HG03571 (cell line): ENCODE data around the gene HK2.
"Not testable (repeated sequence)": the region's sequence is repeated elsewhere in the genome, so short reads cannot be mapped to it uniquely, and the experiment has no call there.

Experiments used
- ATAC-seq: cut with Tn5 transposase; IDR thresholded peaks from one replicate; pipeline ENCODE4 v1.9.1; 2021; ENCODE audit not compliant: unreplicated experiment

Gene HK2

DNA sequence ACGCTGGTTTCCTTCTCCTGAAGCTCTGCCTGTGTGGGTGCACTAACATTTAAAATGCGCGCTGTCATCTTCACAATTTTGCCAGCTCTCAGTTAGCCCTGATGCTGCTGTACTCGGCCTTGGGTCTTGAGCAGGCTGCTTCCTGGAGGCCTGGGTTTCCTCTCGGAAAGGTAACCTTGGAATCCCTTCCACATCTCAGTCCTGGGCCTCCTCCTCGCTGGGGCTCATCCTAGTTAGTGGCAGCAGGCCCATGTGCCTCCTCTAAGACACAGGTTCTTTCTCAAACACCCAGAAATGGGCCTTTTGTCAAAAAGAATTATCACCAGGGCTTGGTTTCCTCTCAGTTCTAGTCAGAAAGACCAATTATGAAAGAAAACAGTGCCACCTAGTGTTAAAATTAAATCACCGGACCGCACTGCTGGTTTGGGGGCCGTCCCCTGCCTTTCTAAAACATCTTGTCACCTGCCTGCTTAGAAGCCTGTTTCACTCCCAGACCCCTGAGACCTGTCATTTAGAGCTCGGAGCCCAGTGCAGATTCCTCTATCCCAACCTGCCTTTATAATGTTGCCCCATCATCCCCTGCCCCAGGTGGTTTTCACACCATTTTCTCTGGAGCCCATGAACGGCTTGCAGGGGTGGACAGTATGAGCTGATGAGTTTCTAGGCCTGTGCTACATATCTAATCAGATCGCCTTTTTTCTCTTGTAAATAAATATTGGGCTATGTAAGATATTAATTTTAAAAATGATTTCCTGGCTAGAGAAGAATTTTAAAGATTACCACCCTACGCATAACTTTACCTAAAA is 42.4 kb downstream of the HK2 start:
- ATAC-seq = no peak

DNA sequence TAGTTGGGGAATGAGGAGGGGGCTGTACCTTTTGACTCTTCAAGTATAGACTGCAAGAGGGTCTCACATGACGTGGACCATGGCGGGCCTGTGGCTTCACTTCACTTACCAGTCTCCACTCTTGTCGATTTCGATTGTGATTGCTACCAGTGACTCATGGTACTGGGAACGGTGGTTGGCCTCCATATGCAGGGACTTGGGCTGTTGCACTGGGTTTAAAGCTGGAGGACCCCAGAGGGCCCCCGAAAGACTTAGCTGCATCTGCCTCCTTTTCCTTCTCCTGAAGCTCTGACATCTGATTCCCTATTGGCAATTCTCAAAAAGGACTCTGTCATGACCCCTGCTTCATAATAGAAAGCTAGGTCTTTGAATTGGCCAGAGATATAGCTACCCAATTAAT is 43.4 kb downstream of the HK2 start:
- ATAC-seq = no peak

DNA sequence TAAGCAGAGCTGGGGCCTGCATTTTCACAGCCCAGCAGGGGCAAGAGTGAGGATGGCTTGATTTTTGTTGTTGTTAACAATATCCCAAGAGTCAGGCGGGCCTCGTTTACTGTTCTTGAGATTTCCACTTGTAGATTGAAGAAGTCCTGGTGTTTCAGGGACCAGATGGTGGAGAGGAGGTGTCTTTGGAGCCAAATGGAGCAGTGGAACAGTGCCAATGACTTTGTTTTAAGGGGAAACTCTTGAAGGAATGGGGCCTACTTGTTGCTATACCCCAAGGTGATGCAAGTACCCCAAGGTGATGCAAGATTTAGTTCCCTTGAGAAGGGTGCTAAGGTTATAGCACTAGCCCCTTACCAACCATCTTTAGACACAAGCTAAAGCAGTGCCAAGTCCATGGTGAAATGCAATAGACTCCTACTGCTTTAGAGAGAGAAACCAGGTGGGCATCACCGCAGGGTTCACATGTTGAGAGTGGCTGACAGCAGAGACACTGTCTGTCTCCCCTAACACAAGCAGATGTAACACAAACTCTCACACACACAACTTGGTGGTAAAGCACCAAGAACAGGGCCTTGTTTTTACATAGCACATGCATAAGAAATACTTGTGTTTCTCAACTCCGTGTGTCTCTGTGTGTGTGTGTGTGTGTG is 44.0 kb downstream of the HK2 start:
- no peak for ATAC-seq

DNA sequence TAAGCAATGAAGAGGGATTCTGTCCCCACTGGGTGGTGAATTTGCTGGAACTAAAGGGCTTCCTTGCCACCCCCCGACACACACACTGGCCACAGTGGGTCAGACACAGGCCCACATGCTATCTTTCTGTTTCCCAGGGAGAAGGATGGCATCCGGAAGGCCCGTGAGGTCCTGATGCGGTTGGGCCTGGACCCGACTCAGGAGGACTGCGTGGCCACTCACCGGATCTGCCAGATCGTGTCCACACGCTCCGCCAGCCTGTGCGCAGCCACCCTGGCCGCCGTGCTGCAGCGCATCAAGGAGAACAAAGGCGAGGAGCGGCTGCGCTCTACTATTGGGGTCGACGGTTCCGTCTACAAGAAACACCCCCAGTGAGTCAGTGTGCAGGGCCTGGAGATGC is 44.6 kb downstream of the HK2 start:
- no peak for ATAC-seq

DNA sequence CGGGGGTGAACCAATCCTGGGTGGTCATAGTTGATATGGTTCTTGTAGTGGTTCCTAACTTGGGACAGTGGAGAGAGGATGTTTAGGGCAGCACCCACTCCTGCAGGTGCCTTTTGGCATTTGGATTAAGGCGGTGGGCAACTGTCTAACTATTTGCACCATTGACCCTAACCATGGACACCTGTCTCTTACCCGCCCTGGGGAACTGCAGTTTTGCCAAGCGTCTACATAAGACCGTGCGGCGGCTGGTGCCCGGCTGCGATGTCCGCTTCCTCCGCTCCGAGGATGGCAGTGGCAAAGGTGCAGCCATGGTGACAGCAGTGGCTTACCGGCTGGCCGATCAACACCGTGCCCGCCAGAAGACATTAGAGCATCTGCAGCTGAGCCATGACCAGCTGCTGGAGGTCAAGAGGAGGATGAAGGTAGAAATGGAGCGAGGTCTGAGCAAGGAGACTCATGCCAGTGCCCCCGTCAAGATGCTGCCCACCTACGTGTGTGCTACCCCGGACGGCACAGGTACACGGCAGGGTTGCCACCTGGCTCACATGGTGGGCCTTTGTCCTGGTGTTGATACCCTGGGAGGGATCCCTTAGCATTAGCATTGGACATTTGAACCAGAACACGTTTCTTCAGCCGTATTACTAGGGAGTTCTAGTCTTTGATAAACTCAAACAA is 46.3 kb downstream of the HK2 start:
- ATAC-seq = no peak

DNA sequence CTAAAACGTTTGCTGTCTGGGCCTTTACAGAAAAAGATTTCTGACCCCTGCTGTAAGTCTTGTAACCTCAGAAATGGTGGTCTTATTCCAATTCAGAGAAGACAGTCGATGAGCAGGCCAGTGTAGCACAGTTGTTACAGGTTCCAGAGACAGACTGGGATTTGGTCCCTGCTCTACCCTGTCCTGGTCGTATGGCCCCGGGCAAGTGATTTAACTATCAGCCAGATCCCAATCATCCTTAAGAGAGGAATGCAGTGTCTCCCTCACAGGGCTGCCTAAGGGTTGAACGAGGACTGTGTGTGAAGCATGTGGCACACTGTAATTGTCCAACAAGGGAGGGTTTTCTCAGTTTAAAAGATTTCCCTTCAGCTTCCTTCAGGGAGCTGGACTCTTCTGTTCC is 47.2 kb downstream of the HK2 start:
- no peak for ATAC-seq

DNA sequence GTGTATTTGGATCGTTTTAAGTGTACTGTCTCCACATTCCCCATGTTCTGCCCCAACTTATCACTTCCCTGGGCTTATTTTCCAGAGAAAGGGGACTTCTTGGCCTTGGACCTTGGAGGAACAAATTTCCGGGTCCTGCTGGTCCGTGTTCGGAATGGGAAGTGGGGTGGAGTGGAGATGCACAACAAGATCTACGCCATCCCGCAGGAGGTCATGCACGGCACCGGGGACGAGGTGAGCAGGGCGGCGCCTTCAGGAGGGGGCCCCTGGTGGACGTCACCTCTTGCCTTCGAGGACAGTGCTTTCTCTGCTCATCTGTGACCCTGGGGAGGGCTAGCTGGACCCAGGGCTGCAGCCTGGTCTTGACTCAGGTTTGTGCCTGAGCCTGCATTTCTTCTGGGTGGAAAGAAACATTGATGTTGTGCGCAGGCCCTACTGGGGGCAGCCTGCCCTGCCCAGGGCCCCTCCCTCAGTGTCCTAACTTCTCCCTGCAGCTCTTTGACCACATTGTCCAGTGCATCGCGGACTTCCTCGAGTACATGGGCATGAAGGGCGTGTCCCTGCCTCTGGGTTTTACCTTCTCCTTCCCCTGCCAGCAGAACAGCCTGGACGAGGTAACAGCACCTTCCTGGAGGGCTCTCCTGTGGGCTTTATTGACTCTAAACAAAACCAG is 47.8 kb downstream of the HK2 start:
- no peak for ATAC-seq

DNA sequence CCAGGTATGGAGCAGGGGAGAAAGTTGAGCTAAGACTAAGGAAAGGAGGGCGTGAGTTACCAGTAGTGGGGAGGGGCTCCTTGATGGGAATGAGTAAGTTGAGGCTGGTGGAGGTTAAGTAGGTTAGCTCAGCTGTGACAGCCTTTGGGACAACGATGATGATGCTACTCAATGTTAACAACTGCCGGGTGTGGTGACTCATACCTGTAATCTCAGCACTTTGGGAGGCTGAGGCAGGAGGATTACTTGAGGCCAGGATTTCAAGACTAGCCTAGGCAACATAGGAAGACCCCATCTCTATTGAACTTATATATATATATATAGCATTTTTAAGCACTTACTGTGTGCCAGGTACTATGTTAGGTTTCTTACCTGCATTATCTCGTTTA is 48.4 kb downstream of the HK2 start:
- no peak for ATAC-seq

DNA sequence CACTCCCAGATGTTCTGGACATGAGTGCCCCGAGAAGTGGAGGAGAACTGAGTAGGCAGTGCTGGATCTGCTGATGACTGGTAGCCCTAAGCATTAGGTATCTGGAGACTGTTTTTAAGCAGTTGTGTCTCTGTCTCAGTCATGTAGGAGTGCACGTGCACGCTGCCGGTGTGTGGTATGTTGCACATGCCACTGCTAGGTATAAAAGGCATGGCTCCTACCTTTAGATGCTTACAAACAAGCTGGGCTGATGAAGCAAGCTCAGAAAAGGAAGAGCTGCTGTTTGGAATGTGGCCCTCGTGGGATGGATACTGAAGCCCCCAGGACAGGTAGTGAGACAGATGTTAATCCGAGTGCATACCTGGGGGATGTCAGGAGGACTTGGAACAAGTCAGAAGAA is 49.1 kb downstream of the HK2 start:
- no peak for ATAC-seq

DNA sequence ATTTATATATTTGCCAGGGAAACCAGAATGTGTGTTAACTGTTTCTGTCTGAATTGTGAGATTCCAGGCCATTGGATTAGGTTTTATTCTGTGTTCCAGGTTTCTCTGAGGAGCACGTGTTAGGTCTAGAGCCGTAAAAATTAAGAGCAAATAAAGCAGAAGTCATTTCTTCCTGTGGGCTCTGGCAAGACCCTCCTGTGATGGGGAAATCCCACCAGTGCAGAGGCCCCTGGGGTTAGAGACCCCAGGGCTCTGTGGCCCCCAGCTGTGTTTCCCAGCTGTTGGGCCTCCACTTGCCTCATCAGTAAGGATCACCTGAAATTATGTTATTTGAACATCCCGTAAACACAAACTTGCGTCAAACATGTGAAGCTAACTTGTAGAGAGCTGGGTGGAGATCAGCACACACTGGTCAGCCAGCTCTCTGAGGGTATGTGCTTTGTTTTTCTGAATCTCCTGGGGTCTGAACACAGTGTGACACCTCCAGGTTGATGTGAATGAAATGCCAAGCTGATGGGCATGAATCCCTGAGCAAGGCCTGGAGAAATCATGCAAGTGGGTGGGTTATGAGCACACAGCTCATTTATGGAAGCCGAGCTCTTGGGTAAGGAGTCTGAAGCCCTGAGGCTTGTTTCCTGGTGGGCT is 50.3 kb downstream of the HK2 start:
- no peak for ATAC-seq

DNA sequence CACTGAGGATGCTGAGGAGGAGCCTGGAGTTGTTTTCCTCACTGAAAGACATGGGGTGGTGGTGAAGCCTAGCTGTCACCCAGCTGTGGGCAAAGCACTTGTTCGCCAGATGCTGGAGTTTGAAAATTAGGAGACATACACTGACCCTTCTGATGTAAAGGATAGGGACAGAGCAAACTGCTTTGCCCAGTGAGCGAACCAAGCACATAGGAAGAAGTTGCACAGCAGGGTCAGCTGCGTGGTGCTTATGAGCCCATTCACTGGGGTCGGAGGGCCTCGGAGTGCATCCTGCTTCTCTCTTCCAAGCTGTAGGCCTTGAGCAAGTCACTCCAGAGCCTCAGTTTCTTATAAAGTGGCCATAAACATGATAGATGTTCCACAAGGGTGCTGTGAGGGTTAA is 50.9 kb downstream of the HK2 start:
- no peak for ATAC-seq

DNA sequence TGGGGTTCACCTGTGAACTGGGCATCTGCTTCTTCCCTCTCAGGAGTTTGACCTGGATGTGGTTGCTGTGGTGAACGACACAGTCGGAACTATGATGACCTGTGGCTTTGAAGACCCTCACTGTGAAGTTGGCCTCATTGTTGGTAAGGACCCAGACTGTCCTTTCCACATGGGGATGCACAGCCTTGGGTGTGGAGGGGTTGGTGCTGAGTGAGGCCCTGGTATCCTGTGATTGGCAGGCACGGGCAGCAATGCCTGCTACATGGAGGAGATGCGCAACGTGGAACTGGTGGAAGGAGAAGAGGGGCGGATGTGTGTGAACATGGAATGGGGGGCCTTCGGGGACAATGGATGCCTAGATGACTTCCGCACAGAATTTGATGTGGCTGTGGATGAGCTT is 52.3 kb downstream of the HK2 start:
- no peak for ATAC-seq

DNA sequence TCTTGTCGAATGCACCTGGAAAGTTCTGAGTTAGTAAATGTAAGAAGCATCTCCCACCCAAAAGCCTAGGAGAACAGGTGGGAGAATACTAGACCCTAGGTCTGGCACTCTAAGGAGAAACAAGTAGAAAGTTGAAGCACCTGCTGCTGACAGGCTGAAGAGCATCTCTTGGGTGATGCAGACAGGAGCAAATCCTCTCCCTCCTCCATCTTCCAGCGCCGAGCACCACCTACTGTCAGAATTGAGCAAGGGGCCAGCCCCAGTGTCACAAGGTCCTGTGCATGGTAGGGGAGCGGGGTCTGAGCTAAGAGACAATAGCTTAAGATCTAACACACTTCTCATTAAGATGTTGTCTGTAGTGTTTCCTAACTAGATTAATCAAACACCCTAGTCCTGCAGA is 52.9 kb downstream of the HK2 start:
- no peak for ATAC-seq

DNA sequence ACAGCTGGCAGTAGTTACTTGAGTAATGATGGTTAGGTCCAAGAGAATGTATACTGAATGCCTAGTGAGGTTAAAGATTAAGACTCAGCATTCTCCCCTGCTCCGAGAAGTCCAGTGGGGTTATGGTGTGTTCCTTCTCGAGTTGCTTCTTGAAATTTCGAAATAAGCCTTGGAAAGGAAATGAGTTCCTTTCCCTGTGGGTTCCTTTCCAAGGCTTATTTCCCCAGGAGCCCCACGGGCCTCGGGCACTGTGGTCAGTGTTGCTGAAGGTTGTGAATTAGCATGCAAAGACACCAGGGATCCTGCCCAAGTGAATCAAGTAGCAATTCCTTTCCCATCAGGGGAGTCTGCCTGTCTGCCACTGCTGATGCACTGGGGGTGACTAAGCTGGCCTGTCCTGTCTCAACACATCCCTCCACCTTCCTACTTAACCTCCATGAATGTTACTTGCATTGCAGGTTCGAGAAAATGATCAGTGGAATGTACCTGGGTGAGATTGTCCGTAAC is 53.6 kb downstream of the HK2 start:
- ATAC-seq = no peak

DNA sequence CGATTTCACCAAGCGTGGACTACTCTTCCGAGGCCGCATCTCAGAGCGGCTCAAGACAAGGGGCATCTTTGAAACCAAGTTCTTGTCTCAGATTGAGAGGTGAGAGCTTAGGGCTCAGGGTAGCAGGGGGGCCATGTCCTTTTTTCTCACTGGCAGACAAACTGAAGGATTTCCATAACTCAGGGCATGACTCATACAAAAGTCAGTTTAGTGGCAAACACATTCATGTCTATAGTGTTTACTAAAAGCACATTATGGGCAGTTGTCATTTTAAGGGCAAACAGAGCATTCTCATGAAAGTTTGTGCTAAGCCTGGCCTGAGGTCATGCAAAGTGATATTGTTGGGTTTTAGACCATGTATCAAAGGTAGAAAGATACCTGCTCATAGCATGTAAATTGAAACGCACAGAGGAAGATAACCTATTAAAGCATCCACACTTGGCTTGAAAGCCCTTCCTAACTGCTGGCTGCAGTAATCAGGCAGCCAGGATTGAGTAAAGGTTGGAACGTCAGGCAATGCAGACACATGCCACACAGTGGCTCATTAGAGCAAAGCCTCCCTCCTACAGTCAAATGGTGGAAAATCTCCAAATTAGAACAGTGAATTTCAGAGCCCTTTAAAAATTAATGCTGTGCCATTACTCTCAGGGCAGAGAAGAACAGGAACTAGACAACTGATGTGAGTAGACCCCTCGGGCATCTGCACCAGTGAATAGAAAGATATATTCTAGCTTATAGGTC is 54.2 kb downstream of the HK2 start:
- no peak for ATAC-seq

DNA sequence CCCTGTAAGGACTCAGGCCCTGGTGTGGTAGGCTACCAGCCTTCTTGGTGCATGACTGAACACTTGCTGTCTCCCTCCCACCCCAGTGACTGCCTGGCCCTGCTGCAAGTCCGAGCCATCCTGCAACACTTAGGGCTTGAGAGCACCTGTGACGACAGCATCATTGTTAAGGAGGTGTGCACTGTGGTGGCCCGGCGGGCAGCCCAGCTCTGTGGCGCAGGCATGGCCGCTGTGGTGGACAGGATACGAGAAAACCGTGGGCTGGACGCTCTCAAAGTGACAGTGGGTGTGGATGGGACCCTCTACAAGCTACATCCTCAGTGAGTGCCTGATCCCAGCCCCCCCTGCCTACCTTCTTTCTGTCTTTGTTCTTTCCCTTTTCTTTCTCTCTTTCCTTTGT is 55.2 kb downstream of the HK2 start:
- no peak for ATAC-seq

DNA sequence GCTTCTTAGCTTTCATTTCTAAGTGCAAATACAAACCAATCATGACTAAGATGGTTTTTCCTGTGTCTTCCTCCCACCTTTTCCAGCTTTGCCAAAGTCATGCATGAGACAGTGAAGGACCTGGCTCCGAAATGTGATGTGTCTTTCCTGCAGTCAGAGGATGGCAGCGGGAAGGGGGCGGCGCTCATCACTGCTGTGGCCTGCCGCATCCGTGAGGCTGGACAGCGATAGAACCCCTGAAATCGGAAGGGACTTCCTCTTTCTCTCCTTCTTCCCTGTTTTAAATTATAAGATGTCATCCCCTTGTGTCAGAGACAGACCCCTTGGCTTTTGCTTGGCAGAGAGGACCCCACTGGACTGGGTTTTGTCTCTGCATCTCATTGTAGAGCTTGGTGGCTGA is 56.8 kb downstream of the HK2 start:
- ATAC-seq = no peak

DNA sequence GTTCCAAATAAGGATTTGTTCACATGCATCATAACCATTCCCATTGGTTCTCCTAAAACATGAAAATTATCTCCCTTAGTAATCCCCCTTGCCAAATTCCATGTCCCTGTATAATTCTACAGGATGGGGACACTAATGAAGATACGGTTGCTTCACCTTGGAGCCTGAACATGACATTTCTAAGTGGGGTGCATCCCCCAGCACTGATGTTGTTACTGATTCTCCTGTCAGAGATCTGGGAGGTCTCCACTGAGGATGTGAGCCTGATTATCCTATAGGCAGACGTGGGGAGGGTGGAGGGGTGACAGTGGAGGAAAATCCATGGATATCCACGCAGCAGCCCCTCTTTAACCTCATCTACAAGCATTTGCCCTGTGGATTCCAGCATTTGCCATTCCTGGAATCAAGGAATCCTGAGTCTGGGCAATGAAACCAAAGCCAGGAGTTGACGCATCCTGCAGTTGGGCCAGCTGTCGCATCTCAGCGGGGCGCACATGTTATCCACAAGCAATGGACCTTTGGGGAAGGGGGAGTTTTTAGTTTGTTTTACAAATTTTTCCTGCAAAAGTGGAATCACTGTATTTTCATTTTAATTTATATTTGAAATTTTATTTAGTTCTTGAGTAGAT is 57.3 kb downstream of the HK2 start:
- no peak for ATAC-seq

DNA sequence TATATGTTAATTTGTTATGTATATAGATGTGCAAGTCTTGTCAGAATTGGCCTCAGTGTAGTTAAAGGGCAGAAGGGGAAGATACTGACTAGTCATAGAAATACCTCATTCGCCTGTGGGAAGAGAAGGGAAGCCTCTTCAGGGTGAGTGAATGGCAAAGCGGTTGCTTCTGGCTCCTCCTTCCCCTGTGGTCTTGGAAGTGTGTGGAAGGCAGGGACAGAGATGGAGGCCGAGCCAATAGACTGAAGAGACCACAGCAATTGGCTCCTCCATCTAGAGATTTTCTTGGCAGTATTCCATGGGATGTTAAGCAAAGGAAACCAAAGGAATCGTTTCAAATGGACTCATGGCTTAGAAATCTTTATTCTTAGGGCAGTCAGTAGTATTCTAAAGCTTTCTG is 57.9 kb downstream of the HK2 start:
- not testable (repeated sequence) for ATAC-seq

DNA sequence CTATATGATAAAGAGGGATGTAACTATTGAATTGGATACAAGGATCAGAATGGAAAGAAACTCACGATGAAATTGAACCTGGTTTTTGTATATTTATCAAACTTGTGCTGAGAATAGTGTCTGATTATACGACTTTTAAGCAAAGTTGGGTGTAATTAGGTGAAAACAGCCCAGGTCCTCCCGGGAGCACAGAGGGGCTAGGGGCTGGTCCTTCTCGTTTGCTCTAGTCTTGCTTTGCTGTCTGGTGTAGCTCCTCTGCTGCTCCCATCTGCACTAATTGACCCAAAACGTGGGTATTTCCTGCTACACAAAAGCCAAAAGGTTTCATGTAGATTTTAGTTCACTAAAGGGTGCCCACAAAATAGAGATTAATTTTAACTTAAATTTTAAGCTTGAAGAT is 58.7 kb downstream of the HK2 start:
- ATAC-seq = no peak
